RPMI7951 (cell line): Measurements from ENCODE around the gene IL17REL. TPM values are rescaled to one million over a fixed set of nuclear protein-coding genes. Genes with fewer than 3 reads are reported as not detected.
A peak's percentile ranks its signal among the peaks of the same experiment; 100 is the strongest.

Experiments used
- DNase-seq: peaks from one replicate; pipeline ENCODE4 v3.0.0-alpha.2; 2012; ENCODE audit warnings: low read depth
- total RNA-seq: library from RNA; depleted of rRNA; stranded (reverse); fragments of >200 nt; shearing (Covaris generic); gene quantifications from 2 replicates; pipeline ENCODE4 v1.2.3, GENCODE V29; 2014; rRNA removed

IL17REL gene
- total RNA-seq, result not detected in 2 replicates

GRCh38 chr22:50012211-50013181 is at the start of gene IL17REL:
IL17REL (minus strand) TSS chr22:50012765; CDS start chr22:50012646, 119 bp downstream.
- DNase-seq, result peak; percentile 28

- DNase-seq, result no peak
Observed at GRCh38 chr22:50061824-50062355, 49.3 kb upstream of the IL17REL start.

- no peak for DNase-seq
Observed at GRCh38 chr22:50061141-50061823, 48.7 kb upstream of the IL17REL start.

GRCh38 chr22:50060441-50061140 is 48.0 kb upstream of the IL17REL start:
- no peak for DNase-seq

GRCh38 chr22:50059881-50060262 is 47.3 kb upstream of the IL17REL start:
- no peak for DNase-seq

- DNase-seq, result peak; percentile 6
Observed at GRCh38 chr22:50058906-50059880, 46.6 kb upstream of the IL17REL start.

- no peak for DNase-seq
Observed at GRCh38 chr22:50058061-50058905, 45.7 kb upstream of the IL17REL start, which contains the start of gene TTLL8. TTLL8 (minus strand) TSS chr22:50058298.

GRCh38 chr22:50057278-50058060 is 44.9 kb upstream of the IL17REL start:
- no peak for DNase-seq

- DNase-seq, result no peak
Observed at GRCh38 chr22:50056214-50056972, 43.8 kb upstream of the IL17REL start.

GRCh38 chr22:50053861-50054260 is 41.3 kb upstream of the IL17REL start:
- no peak for DNase-seq

- DNase-seq, result no peak
Observed at GRCh38 chr22:50051930-50052329, 39.4 kb upstream of the IL17REL start.

- DNase-seq, result no peak
Observed at GRCh38 chr22:50049299-50050195, 37.0 kb upstream of the IL17REL start.

GRCh38 chr22:50048836-50049235 is 36.3 kb upstream of the IL17REL start:
- DNase-seq, result no peak

- no peak for DNase-seq
Observed at GRCh38 chr22:50048061-50048765, 35.6 kb upstream of the IL17REL start.

GRCh38 chr22:50047346-50047745 is 34.8 kb upstream of the IL17REL start:
- DNase-seq, result no peak

GRCh38 chr22:50046481-50047245 is 34.1 kb upstream of the IL17REL start:
- no peak for DNase-seq
